H1 (cell line): ENCODE data around the gene MAFB. TPM values are rescaled to one million over a fixed set of nuclear protein-coding genes. Genes with fewer than 3 reads are reported as not detected.
A peak's percentile ranks its signal among the peaks of the same experiment; 100 is the strongest.

Experiments used
- BACH1 ChIP-seq: IDR thresholded peaks from 2 replicates; pipeline ENCODE4 v1.6.1; 2012; ENCODE audit warnings: low read length, improper control_type of control experiment
- RBBP5 ChIP-seq: IDR thresholded peaks from 2 replicates; pipeline ENCODE4 v1.7.1; 2012; ENCODE audit warnings: low read depth, mild to moderate bottlenecking, inconsistent platforms, low read length, moderate library complexity, borderline replicate concordance
- polyA plus RNA-seq, 7 experiments: library from polyadenylated mRNA; depleted of rRNA in 3 of 7; stranded (reverse) in 5 of 7; unstranded in 2 of 7; fragments of >200 nt in 5 of 7; fragments of 200-250 nt in 2 of 7; gene quantifications; 1 replicate in 5 of 7; 2 replicates in 1 of 7; 4 replicates in 1 of 7; pipeline versions ENCODE4 v1.2.1 to v1.2.3, GENCODE V29; 2011 to 2013; ENCODE audit warnings: missing spikeins in 2 of 7, mixed read lengths in 2 of 7
- total RNA-seq: library from RNA; stranded (reverse); fragmentation: NEBNext Ultra II Directional; extraction: Animal tissue kit (Norgen Biotek cat#: 25700); gene quantifications from 2 replicates; pipeline ENCODE4 v1.2.1, GENCODE V29; 2021

MAFB gene
- total and polyA plus RNA-seq, 2 of the 8 experiments (the other 6 are each of a cell fraction or from before 2014, with no cell fraction given) = 0.83 to 1.8 TPM

DNA sequence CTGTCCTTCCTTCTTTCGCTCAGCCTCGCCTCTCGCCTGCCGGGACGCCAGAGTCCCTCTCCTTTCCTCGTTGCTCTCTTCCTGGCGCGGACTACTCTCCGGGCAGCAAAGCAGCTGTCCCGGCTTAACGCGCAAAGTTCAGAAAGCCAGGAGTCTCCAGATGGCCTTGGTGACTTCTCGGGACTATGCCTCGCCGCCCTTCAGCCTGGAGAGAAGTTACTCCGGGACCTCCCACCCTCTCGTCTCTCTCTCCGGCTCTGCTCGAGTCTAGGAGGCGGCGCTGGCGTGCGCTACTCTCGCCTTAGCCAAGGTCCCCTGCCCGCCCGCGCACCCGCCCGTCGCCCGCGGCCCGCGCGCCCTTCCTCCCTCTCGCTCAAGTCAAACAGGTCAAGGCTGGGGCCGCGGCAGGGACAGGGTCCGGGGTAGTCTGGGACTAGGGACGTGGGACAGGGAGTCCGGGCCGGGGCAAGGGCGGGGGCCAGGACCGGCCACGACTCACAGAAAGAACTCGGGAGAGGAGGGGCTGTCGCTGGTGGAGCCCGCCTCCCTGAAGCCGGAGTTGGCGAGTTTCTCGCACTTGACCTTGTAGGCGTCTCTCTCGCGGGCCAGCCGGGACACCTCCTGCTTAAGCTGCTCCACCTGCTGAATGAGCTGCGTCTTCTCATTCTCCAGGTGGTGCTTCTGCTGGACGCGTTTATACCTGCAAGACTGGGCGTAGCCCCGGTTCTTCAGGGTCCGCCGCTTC lies 1.5 kb downstream of the MAFB start (continued):
- TF ChIP-seq BACH1 = no peak
- TF ChIP-seq RBBP5 = 0 out of 2 replicates have a peak, but pooled peaks have one; percentile 27
